HL-60/S4 treated with retinoic acid at 250 ng/mL for 4 days and 3 days (cell line): ENCODE results near the gene TTLL4.
"Not testable (repeated sequence)": the region's sequence is repeated elsewhere in the genome, so short reads cannot be mapped to it uniquely, and the experiment has no call there.

Source experiments
- in situ Hi-C: fragments of 300-500 bp; cut with MboI; formaldehyde crosslinking; loops from 2 replicates; pipeline ENCODE4 v1.7.0; 2022; ENCODE audit warnings: low sequenced_read_pairs

TTLL4 gene

GRCh38 chr2:218744615-218745014 lies 34.0 kb downstream of the TTLL4 start:
- in situ Hi-C loops: no loop called here

DNA sequence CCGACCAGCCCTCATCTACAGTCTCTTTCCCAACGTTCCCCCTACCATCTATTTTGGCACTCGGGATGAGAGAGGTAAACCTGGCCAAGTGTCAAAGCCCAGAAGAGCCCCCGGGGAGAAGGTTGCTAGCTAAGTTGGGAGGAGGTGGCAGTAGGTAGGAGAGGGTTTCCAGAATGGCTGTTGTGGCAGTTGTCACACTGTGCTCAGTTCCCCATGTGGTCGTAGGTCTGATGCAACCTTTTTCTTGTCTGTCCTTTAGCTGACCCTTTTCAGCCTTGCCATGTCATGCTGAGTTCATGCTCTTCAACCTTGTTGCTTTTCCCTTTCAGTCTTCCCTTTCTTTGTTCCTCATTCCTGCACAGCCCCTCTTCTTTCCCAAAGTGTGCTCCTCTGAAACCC lies 34.5 kb downstream of the TTLL4 start:
- in situ Hi-C loops: no loop called here

DNA sequence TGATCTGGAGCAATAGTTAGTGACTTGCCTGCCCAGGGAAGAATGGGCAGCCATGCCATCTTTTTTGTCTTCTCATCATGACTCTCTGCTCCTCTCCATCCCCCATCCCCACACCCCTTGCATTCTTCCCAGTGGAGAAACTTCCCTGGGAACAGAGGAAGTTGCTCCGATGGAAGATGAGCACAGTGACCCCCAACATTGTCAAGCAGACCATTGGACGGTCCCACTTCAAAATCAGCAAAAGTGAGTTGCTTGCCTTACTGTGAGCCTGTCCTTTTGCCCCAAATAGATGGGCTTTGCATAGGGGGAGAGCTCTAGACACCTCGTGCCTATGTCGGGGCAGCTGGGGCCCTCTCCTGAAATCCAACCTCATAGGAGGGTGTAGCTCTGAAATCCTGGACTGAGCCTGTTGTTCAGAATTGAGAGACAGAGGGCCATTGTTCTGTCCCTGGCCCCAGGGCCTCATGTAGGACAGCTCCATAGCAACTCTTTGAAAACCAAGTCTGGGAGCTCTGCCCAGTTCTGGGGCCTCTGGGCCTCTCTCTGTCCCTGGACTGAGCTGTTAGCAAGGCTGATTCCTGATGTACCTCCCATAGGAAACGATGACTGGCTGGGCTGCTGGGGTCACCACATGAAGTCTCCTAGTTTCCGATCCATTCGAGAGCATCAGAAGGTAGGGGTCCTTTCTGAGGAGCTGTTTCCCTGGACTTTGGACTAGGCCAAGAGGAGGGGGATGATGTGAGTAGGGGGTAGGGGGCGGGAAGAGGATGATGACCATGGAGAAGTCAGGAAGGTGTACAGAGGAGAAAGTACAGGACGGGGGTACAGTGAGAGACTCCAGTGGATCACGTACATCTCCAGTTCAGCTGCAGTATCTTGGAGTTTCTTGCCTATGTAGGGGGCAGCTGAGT lies 35.2 kb downstream of the TTLL4 start:
- in situ Hi-C loops: no loop called here

DNA sequence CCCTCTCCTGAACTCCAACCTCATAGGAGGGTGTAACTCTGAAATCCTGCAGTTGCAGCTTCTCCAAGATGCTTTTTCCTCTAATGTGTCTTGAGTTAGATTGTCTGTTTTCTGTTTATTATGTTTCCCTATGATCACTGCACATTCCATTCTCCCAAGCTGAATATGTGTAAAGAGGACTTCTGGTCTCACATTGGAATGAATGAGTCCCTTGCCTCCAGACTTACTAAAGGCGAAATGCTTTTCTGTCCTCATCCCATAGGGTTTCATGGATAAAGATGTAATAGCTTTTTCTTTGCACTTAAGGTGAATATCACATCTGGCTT lies 35.8 kb downstream of the TTLL4 start:
- in situ Hi-C loops: no loop called here

GRCh38 chr2:218746960-218747359 lies 36.3 kb downstream of the TTLL4 start:
- in situ Hi-C loops: no loop called here

- in situ Hi-C loops: no loop called here
Observed at GRCh38 chr2:218748741-218749441, 38.3 kb downstream of the TTLL4 start.

- in situ Hi-C loops: no loop called here
Observed at GRCh38 chr2:218754201-218754600, 43.6 kb downstream of the TTLL4 start.

- in situ Hi-C loops: no loop called here
Observed at GRCh38 chr2:218754781-218755180, 44.1 kb downstream of the TTLL4 start.

GRCh38 chr2:218755198-218755566 lies 44.5 kb downstream of the TTLL4 start:
- in situ Hi-C loops: no loop called here

GRCh38 chr2:218755567-218756404 lies 45.2 kb downstream of the TTLL4 start:
- in situ Hi-C loops: no loop called here

GRCh38 chr2:218756599-218757377 lies 46.2 kb downstream of the TTLL4 start:
- in situ Hi-C loops: no loop called here

DNA sequence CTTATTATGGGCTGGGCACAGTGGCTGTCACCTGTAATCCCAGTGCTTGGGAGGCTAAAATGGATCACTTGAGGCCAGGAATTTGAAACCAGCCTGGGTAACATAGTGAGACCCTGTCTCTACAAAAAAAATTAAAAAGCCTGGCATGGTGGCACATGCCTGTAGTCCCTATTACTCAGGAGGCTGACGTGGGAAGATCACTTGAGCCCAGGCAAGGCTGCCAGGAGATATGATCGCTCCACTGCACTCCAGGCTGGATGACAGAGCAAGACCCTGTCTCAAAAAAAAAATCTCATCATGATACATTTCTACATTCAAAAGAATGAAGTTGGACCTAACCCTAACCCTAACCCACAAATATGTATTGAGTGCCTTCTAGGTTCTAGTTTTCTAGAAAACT lies 51.2 kb downstream of the TTLL4 start:
- in situ Hi-C loops: no loop called here

GRCh38 chr2:218772759-218773158 lies 62.1 kb downstream of the TTLL4 start:
- in situ Hi-C loops: not testable (repeated sequence)

DNA sequence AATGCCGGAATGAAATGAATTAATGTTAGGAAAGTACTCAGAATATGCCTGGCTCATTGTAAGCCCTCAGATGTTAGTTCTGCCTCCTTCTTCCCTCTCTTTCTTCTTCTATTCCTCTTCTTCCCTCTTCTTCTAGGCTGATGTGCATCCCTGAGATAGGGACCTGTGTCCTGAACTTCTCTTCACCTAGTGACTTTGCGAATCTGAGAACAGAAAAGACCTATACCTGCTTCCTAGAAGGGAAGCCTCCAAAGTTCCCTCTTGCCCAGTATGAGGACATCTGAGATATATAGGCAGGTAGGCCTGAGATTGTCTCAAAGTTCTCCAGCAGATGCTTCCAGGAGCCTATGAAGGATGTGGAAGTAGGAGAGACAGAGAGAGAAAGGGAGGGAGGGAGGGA lies 63.2 kb downstream of the TTLL4 start:
- in situ Hi-C loops: no loop called here

- in situ Hi-C loops: no loop called here
Observed at GRCh38 chr2:218776488-218776887, 65.9 kb downstream of the TTLL4 start.

- in situ Hi-C loops: no loop called here
Observed at GRCh38 chr2:218777276-218777990, 66.8 kb downstream of the TTLL4 start.

DNA sequence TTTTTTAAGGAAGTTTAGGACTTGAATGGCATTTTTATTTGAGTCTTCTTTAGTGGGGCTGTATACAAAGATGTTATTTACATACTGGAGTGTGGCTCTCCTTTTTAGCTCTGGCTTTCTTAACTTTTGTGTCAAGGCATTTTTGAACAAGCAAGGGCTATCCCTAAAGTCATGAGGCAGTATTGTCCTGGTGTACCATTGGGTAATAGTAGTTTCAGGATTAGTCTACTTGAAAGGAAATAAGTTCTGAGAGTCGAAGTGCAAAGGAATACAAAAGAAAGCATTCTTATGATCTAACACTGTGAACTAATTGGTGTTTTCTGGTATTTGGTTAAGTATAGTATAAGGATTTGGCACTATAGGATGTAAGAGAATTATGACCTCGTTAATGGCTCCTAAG lies 69.4 kb downstream of the TTLL4 start:
- in situ Hi-C loops: no loop called here

- in situ Hi-C loops: no loop called here
Observed at GRCh38 chr2:218780851-218781690, 70.4 kb downstream of the TTLL4 start.
